GM10248 (cell line): ENCODE data around the gene NLRC5.

Source experiments
- CTCF ChIA-PET: fragments of 300-600 bp; sonication (Branson Sonifier 250); formaldehyde crosslinking; extraction: SDS; loops from one replicate; lab custom pipeline; 2021; ENCODE audit warnings: antibody characterized with exemption; lab: Yijun Ruan, JAX
- POLR2A ChIA-PET: fragments of 350-650 bp; sonication (Branson Sonifier 250); formaldehyde crosslinking; extraction: SDS; loops from one replicate; lab custom pipeline; 2020; ENCODE audit warnings: antibody characterized with exemption; lab: Yijun Ruan, JAX
- DNase-seq: peaks from one replicate; pipeline ENCODE4 v3.0.0; 2012; ENCODE audit errors: extremely low spot score
- CTCF ChIP-seq: IDR thresholded peaks from 2 replicates; pipeline ENCODE4 v1.5.1; 2012; ENCODE audit warnings: mild to moderate bottlenecking, low read depth; ENCODE audit errors: extremely low read depth, missing control alignments, control extremely low read depth

Gene NLRC5

GRCh38 chr16:57032346-57032745, 43.0 kb downstream of the NLRC5 start:
- DNase-seq = no peak
- TF ChIP-seq CTCF = no peak
- POLR2A ChIA-PET = no interaction called here
- CTCF ChIA-PET = interaction anchor here (0.9 to 2.3 kb wide), 7 partner anchors 8 to 67 kb away, joined by 3 to 7 read pairs (median 3); no protein-coding TSS in a partner anchor

- POLR2A ChIA-PET = no interaction called here
- no peak for DNase-seq
- CTCF ChIA-PET = interaction anchor here (0.9 to 2.3 kb wide), 6 partner anchors 8 to 68 kb away, joined by 3 to 7 read pairs (median 4); no protein-coding TSS in a partner anchor
Observed at GRCh38 chr16:57032931-57033330, 43.6 kb downstream of the NLRC5 start.

GRCh38 chr16:57036315-57036714, 47.0 kb downstream of the NLRC5 start:
- no peak for DNase-seq
- POLR2A ChIA-PET = interaction anchor here (1.0 kb wide), 1 partner anchor 14 kb away, joined by 8 read pairs; no protein-coding TSS in a partner anchor
- no peak for TF ChIP-seq CTCF
- CTCF ChIA-PET = interaction anchor here (2.4 to 2.8 kb wide), 2 partner anchors 10 to 72 kb away, joined by 8 to 9 read pairs; no protein-coding TSS in a partner anchor

More at GRCh38 chr16:57032931-57033330, 43.6 kb downstream of the NLRC5 start:
- no peak for TF ChIP-seq CTCF

- DNase-seq = no peak
- ChIA-PET CTCF (interaction anchor here (2.4 to 2.8 kb wide), 2 partner anchors 9 to 72 kb away, joined by 8 to 9 read pairs; no protein-coding TSS in a partner anchor), POLR2A (interaction anchor here (1.0 kb wide), 1 partner anchor 15 kb away, joined by 8 read pairs; no protein-coding TSS in a partner anchor)
Observed at GRCh38 chr16:57036945-57037344, 47.6 kb downstream of the NLRC5 start.

GRCh38 chr16:57038166-57038565, 48.8 kb downstream of the NLRC5 start:
- no peak for TF ChIP-seq CTCF
- POLR2A ChIA-PET = interaction anchor here (0.7 kb wide), 1 partner anchor 25 kb away, joined by 4 read pairs; no protein-coding TSS in a partner anchor
- CTCF ChIA-PET = interaction anchor here (2.4 kb wide), 1 partner anchor 8 kb away, joined by 9 read pairs; no protein-coding TSS in a partner anchor
- no peak for DNase-seq

More at GRCh38 chr16:57036945-57037344, 47.6 kb downstream of the NLRC5 start:
- no peak for TF ChIP-seq CTCF

- TF ChIP-seq CTCF = no peak
- ChIA-PET POLR2A (interaction anchor here (0.9 to 1.2 kb wide), 2 partner anchors 16 to 50 kb away, joined by 3 to 7 read pairs; partner anchors contain the start of gene NLRC5), CTCF (interaction anchor here (0.6 to 3.6 kb wide), 6 partner anchors 8 to 75 kb away, joined by 3 to 9 read pairs (median 4); no protein-coding TSS in a partner anchor)
- DNase-seq = no peak
Observed at GRCh38 chr16:57039148-57039812, 49.9 kb downstream of the NLRC5 start.
